Measurements from ENCODE around the gene ELOVL4.
A peak's percentile ranks its signal among the peaks of the same experiment; 100 is the strongest.

Gene ELOVL4

GRCh38 chr6:79869184-79869583 lies 78.2 kb downstream of the ELOVL4 start:
- no peaks in the 10 kb centered on the region for H3K27me3 ChIP-seq
- H3K4me3 ChIP-seq (ENCODE audit: low read depth, low read length) = no peak overlapping the region
- DNase-seq = no peak
- TF ChIP-seq CTCF (IDR thresholded peaks at IDR 0.05; ENCODE audit: low read depth, low read length) = no peak
- H3K36me3 ChIP-seq = no peaks in the 10 kb centered on the region
- H3K9me3 ChIP-seq = no peaks in the 10 kb centered on the region
- peaks cover 19% of the 10 kb centered on the region for H3K4me1 ChIP-seq

DNA sequence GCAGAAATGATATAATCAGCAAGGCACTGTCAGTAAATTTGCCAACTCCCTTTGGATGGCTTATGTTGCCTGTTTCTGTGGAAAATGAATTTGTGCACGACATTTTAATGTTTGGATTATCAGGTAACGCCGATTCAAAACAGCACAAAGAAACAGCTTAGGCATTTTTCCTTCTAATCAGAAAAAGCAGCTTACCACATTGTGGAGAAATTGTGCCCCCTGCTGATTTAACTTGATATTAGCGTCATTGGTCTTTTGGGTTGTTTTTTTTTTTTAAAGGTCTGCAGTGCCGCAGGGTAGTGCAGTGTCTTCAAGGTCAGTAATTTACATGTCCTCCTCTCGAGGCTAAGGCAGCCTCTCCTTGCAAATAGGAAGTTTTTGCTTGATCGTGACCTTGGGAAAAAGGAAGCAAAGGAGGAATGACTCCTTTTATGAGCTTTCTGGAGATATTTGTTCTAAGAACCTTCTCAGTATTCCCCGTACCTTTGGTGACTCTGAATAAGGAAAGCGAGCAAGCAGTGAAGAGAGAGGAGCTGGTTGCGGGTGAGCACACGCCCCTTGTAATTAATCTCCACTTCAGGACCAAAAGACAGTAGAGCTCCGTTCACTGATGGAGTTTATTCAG lies 79.1 kb downstream of the ELOVL4 start:
- Histone ChIP-seq H3K4me1 (peaks cover 23% of the 10 kb centered on the region), H3K4me3 (ENCODE audit: low read depth, low read length) (peak overlapping the region; percentile 57), H3K27me3 (no peaks in the 10 kb centered on the region), H3K36me3 (no peaks in the 10 kb centered on the region), H3K9me3 (no peaks in the 10 kb centered on the region)
- DNase-seq = peak; percentile 69
- peak; percentile 72 for TF ChIP-seq CTCF (IDR thresholded peaks at IDR 0.05; ENCODE audit: low read depth, low read length)
